K562 (cell line): ENCODE results near the gene C7orf57. TPM values are rescaled to one million over a fixed set of nuclear protein-coding genes. Genes with fewer than 3 reads are reported as not detected.

Source experiments
- ADNP ChIP-seq: fragments of 200-800 bp; sonication (Bioruptor generic); IDR thresholded peaks from 2 replicates; pipeline ENCODE4 v1.6.1; 2016; ENCODE audit warnings: missing genetic modification characterization, missing compliant biosample characterization
- CBX2 ChIP-seq: fragments of 200-600 bp; sonication (generic); IDR thresholded peaks from one replicate; pipeline ENCODE4 v1.6.1; 2012; ENCODE audit warnings: mild to moderate bottlenecking, low read length, inconsistent platforms; ENCODE audit not compliant: insufficient read depth, poor library complexity, severe bottlenecking
- CREBBP ChIP-seq: IDR thresholded peaks from one replicate; pipeline ENCODE4 v1.6.1; 2012; ENCODE audit warnings: low read depth, mild to moderate bottlenecking, control low read depth, inconsistent platforms, low read length
- PRDM10 ChIP-seq: fragments of 450-650 bp; IDR thresholded peaks from 2 replicates; pipeline ENCODE4 v1.6.1; 2018; ENCODE audit not compliant: partially characterized antibody
- PYGO2 ChIP-seq: fragments of 450-650 bp; IDR thresholded peaks from 2 replicates; pipeline ENCODE4 v1.6.1; 2016; ENCODE audit warnings: mild to moderate bottlenecking, missing genetic modification characterization, moderate library complexity, missing compliant biosample characterization
- RNF219 ChIP-seq: fragments of 250-450 bp; sonication (Bioruptor Pico); IDR thresholded peaks from 2 replicates; pipeline ENCODE4 v1.5.0; 2022; ENCODE audit warnings: mild to moderate bottlenecking
- SRSF1 ChIP-seq: fragments of 200-400 bp; formaldehyde crosslinking; IDR thresholded peaks from 2 replicates; pipeline ENCODE4 v1.6.1; 2017; ENCODE audit warnings: mild to moderate bottlenecking, low read depth, low read length, moderate library complexity
- ZNF140 ChIP-seq: fragments of 250-450 bp; sonication (Bioruptor Pico); IDR thresholded peaks from 2 replicates; pipeline ENCODE4 v1.8.0; 2021; ENCODE audit warnings: moderate library complexity, mild to moderate bottlenecking, inconsistent platforms
- ZNF395 ChIP-seq: fragments of 200-800 bp; sonication (Bioruptor generic); IDR thresholded peaks from 2 replicates; pipeline ENCODE4 v1.6.1; 2017; ENCODE audit warnings: missing genetic modification characterization, missing compliant biosample characterization
- ZSCAN29 ChIP-seq: fragments of 450-650 bp; IDR thresholded peaks from 2 replicates; pipeline ENCODE4 v1.6.1; 2017
- polyA plus RNA-seq, 8 experiments: library from polyadenylated mRNA; depleted of rRNA in 4 of 8; stranded (reverse) in 5 of 8; unstranded in 3 of 8; fragments of >200 nt; fragmentation: Nextera tagmentation in 2 of 8; fragmentation: Illumina TruSeq in 1 of 8; extraction: Ambion mirVana in 2 of 8; extraction: Trizol in 1 of 8; gene quantifications; 2 replicates each; pipeline versions ENCODE4 v1.2.1 to v1.2.3, GENCODE V29; 2011 to 2014; ENCODE audit warnings: inconsistent platforms in 1 of 8, missing spikeins in 1 of 8
- total RNA-seq, 7 experiments: library from RNA; depleted of rRNA in 6 of 7; stranded (reverse); fragments of >200 nt in 6 of 7; fragmentation: Illumina TruSeq in 2 of 7; extraction: Trizol in 2 of 7; gene quantifications; 2 replicates each; pipeline versions ENCODE4 v1.2.1 to v1.2.3, GENCODE V29; 2011 to 2021; ENCODE audit warnings: low replicate concordance in 1 of 7

The C7orf57 gene
- total and polyA plus RNA-seq, 9 of the 15 experiments (the other 6 are each of a cell fraction or from before 2014, with no cell fraction given) = not detected

- no peak for TF ChIP-seq RNF219 (CRISPR knock-in tag)
- no peak for TF ChIP-seq ZNF140
- TF ChIP-seq SRSF1 = no peak
- TF ChIP-seq ZSCAN29 = no peak
- no peak for TF ChIP-seq PYGO2 (tag)
- TF ChIP-seq CREBBP = no peak
- no peak for TF ChIP-seq CBX2
- no peak for TF ChIP-seq ZNF395 (CRISPR knock-in tag)
- TF ChIP-seq PRDM10 = no peak
- TF ChIP-seq ADNP = no peak
These were observed 49.5 kb downstream of the C7orf57 start (continued) for GRCh38 chr7:48084727-48085432.
